ENCODE results near the gene SERPINB6. TPM values are rescaled to one million over a fixed set of nuclear protein-coding genes. Genes with fewer than 3 reads are reported as not detected.

SERPINB6 gene
- total and polyA plus RNA-seq, 9 of the 15 experiments (the other 6 are each of a cell fraction or from before 2014, with no cell fraction given): 86.6 to 211 (median 143) TPM

DNA sequence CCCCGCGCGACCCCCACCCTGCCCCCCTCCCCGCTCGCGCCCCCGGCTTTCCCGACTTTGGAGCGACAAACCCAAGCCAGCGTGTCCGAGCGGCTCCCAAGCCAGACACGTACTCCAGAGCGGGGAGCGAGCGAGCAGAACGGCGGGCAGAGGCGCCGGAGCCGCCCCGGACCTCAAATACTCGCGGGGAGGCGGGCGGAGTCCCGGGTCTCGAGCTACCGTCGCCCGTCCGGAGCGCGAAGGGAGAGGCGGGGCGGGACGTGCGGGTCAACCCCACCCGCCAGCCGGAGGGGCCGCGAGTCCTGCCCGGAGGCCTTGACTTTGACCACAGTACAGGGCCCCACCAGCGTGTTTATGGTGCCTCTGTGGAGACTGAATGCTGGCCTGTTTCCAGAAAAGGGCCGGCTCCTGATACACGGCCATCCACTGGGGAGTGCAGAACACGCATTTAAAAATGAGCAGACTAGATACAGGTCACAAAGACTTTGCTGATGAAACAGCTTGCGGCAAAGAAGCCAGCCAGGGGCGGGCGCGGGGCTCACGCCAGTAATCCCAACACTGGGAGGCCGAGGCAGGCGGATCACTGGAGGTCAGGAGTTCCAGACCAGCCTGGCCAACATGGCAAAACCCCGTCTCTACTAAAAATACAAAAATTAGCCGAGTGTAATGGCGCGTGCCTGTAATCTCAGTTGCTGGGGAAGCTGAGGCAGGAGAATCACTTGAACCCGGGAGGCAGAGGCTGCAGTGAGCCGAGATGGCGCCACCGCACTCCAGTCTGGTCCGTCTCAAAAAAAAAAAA, at the start of gene SERPINB6 (continued):
- peak; percentile 57 for TF ChIP-seq RBBP5 (IDR thresholded peaks at IDR 0.05; ENCODE audit: borderline replicate concordance, insufficient read depth, low read length, poor library complexity, severe bottlenecking)
- peak; percentile 93 for TF ChIP-seq VEZF1 (CRISPR knock-in tag; IDR thresholded peaks at IDR 0.05)
- TF ChIP-seq KLF13 (tag; IDR thresholded peaks at IDR 0.05; ENCODE audit: borderline replicate concordance, low read depth): peak; percentile 23; the same call in 1 of the 2 replicates
- TF ChIP-seq THAP12 (CRISPR knock-in tag; IDR thresholded peaks at IDR 0.05): 0 out of 2 replicates have a peak, but pooled peaks have one; percentile 18
- TF ChIP-seq LCOR (CRISPR knock-in tag; IDR thresholded peaks at IDR 0.05): peak; percentile 63; the same call in 1 of the 2 replicates
- TF ChIP-seq, protein P1, sequence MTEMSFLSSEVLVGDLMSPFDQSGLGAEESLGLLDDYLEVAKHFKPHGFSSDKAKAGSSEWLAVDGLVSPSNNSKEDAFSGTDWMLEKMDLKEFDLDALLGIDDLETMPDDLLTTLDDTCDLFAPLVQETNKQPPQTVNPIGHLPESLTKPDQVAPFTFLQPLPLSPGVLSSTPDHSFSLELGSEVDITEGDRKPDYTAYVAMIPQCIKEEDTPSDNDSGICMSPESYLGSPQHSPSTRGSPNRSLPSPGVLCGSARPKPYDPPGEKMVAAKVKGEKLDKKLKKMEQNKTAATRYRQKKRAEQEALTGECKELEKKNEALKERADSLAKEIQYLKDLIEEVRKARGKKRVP (CRISPR knock-in tag; IDR thresholded peaks at IDR 0.05): peak; percentile 83
- TF ChIP-seq, protein P2, sequence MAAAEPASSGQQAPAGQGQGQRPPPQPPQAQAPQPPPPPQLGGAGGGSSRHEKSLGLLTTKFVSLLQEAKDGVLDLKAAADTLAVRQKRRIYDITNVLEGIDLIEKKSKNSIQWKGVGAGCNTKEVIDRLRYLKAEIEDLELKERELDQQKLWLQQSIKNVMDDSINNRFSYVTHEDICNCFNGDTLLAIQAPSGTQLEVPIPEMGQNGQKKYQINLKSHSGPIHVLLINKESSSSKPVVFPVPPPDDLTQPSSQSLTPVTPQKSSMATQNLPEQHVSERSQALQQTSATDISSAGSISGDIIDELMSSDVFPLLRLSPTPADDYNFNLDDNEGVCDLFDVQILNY (CRISPR knock-in tag; IDR thresholded peaks at IDR 0.05): 0 out of 2 replicates have a peak, but pooled peaks have one; percentile 39
- no peak for TF ChIP-seq ETV6 (IDR thresholded peaks at IDR 0.05; ENCODE audit: borderline replicate concordance in 1 of 2, low read depth in 2 of 2, low read length in 1 of 2)
- no peak for TF ChIP-seq ETV6 (CRISPR knock-in tag; IDR thresholded peaks at IDR 0.05; ENCODE audit: borderline replicate concordance)
- TF ChIP-seq SOX6 (IDR thresholded peaks at IDR 0.05): peak; percentile 36; the same call in 1 of the 2 replicates
- TF ChIP-seq PHF20 (IDR thresholded peaks at IDR 0.05; ENCODE audit: partially characterized antibody): peak; percentile 23
- TF ChIP-seq ZNF589 (CRISPR knock-in tag; IDR thresholded peaks at IDR 0.05; ENCODE audit: low read depth): 0 out of 2 replicates have a peak, but pooled peaks have one; percentile 71
- TF ChIP-seq KAT7 (CRISPR knock-in tag; IDR thresholded peaks at IDR 0.05; ENCODE audit: borderline replicate concordance): 0 out of 2 replicates have a peak, but pooled peaks have one; percentile 94
- 0 out of 2 replicates have a peak, but pooled peaks have one; percentile 16 for TF ChIP-seq NR4A1 (CRISPR knock-in tag; IDR thresholded peaks at IDR 0.05)
- TF ChIP-seq NR4A1 (tag; IDR thresholded peaks at IDR 0.05): peak; percentile 67; the same call in 1 of the 2 replicates
- peak; percentile 97 for TF ChIP-seq SAFB (IDR thresholded peaks at IDR 0.05; ENCODE audit: borderline replicate concordance, low read depth, low read length)
- TF ChIP-seq, protein P3, sequence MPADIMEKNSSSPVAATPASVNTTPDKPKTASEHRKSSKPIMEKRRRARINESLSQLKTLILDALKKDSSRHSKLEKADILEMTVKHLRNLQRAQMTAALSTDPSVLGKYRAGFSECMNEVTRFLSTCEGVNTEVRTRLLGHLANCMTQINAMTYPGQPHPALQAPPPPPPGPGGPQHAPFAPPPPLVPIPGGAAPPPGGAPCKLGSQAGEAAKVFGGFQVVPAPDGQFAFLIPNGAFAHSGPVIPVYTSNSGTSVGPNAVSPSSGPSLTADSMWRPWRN (IDR thresholded peaks at IDR 0.05; ENCODE audit: low read depth): 0 out of 2 replicates have a peak, but pooled peaks have one; percentile 14
- no peak for TF ChIP-seq MCM3 (IDR thresholded peaks at IDR 0.05)

All from K562 (cell line).